Activated naive CD8-positive, alpha-beta T cell treated with anti-CD3 and anti-CD28 coated beads, Interleukin-2, amount 50 U/mL, for 24 hours (primary cell): ENCODE data around the gene TRIM17.

ENCODE experiments used
- ATAC-seq: fragments of 150-1000 bp; cut with Tn5 transposase; one replicate; pipeline ENCODE4 v1.10.0; 2021
- DNase-seq: peaks from one replicate; pipeline ENCODE4 v3.0.0; 2021
- H3K27ac Mint-ChIP-seq: one replicate; pipeline ENCODE4 v1.8.0; 2021; ENCODE audit warnings: mild to moderate bottlenecking, mixed read lengths
- H3K27me3 Mint-ChIP-seq: one replicate; pipeline ENCODE4 v1.8.0; 2021; ENCODE audit warnings: mixed read lengths
- H3K36me3 Mint-ChIP-seq: one replicate; pipeline ENCODE4 v1.8.0; 2021; ENCODE audit warnings: low read depth, mixed read lengths
- H3K4me1 Mint-ChIP-seq: one replicate; pipeline ENCODE4 v1.8.0; 2021; ENCODE audit warnings: mixed read lengths
- H3K4me3 Mint-ChIP-seq: one replicate; pipeline ENCODE4 v1.8.0; 2021; ENCODE audit warnings: mild to moderate bottlenecking, moderate library complexity, mixed read lengths
- H3K9me3 Mint-ChIP-seq: one replicate; pipeline ENCODE4 v1.8.0; 2021; ENCODE audit warnings: mixed read lengths

The TRIM17 gene

GRCh38 chr1:228416217-228416933, at the start of gene TRIM17:
TRIM17 (minus strand) TSS chr1:228416861; CDS start chr1:228415072, 1,789 bp downstream.
- peak; percentile 48 for DNase-seq
- Mint-ChIP-seq H3K9me3 (no peaks in the 10 kb centered on the region), H3K27me3 (peaks cover 25% of the 10 kb centered on the region), H3K36me3 (no peaks in the 10 kb centered on the region), H3K4me3 (peak within 1 kb of the TSS; percentile 68), H3K27ac (no peak within 1 kb of the TSS), H3K4me1 (peaks cover 9% of the 10 kb centered on the region)
- ATAC-seq = peak; percentile 73

- no peak overlapping the region for H3K27ac Mint-ChIP-seq
- peaks cover 1% of the 10 kb centered on the region for H3K36me3 Mint-ChIP-seq
- H3K9me3 Mint-ChIP-seq = no peaks in the 10 kb centered on the region
- no peak for DNase-seq
- ATAC-seq = peak; percentile 40
- H3K4me1 Mint-ChIP-seq = peaks cover 44% of the 10 kb centered on the region
- peaks cover 60% of the 10 kb centered on the region for H3K27me3 Mint-ChIP-seq
- peak overlapping the region; percentile 87 for H3K4me3 Mint-ChIP-seq
Measured at GRCh38 chr1:228465571-228466146, 49.0 kb upstream of the TRIM17 start.

GRCh38 chr1:228465141-228465540, 48.5 kb upstream of the TRIM17 start:
- peaks cover 46% of the 10 kb centered on the region for H3K4me1 Mint-ChIP-seq
- H3K4me3 Mint-ChIP-seq = peak overlapping the region; percentile 87

GRCh38 chr1:228464487-228464983, 47.9 kb upstream of the TRIM17 start:
- Mint-ChIP-seq H3K36me3 (peaks cover 1% of the 10 kb centered on the region), H3K27ac (peak overlapping the region; percentile 86), H3K9me3 (no peaks in the 10 kb centered on the region), H3K4me3 (peak overlapping the region; percentile 87), H3K4me1 (peaks cover 46% of the 10 kb centered on the region), H3K27me3 (peaks cover 55% of the 10 kb centered on the region)
- DNase-seq (peak; percentile 82), ATAC-seq (peak; percentile 79)

More at GRCh38 chr1:228465141-228465540, 48.5 kb upstream of the TRIM17 start:
- Mint-ChIP-seq H3K27ac (peak overlapping the region; percentile 86), H3K36me3 (peaks cover 1% of the 10 kb centered on the region), H3K27me3 (peaks cover 60% of the 10 kb centered on the region), H3K9me3 (no peaks in the 10 kb centered on the region)
- ATAC-seq (no peak), DNase-seq (no peak)

GRCh38 chr1:228463559-228464455, 47.1 kb upstream of the TRIM17 start:
- H3K36me3 Mint-ChIP-seq = peaks cover 1% of the 10 kb centered on the region

GRCh38 chr1:228463009-228463558, 46.4 kb upstream of the TRIM17 start:
- Mint-ChIP-seq H3K4me3 (peak overlapping the region; percentile 87), H3K4me1 (peaks cover 55% of the 10 kb centered on the region), H3K9me3 (no peaks in the 10 kb centered on the region), H3K27me3 (peaks cover 48% of the 10 kb centered on the region), H3K36me3 (peaks cover 1% of the 10 kb centered on the region), H3K27ac (peak overlapping the region; percentile 77)
- DNase-seq (no peak), ATAC-seq (no peak)

More at GRCh38 chr1:228463559-228464455, 47.1 kb upstream of the TRIM17 start:
- peak overlapping the region; percentile 77 for H3K27ac Mint-ChIP-seq
- DNase-seq = peak; percentile 73
- peak; percentile 78 for ATAC-seq
- H3K9me3 Mint-ChIP-seq = no peaks in the 10 kb centered on the region
- H3K4me3 Mint-ChIP-seq = peak overlapping the region; percentile 87
- peaks cover 50% of the 10 kb centered on the region for H3K4me1 Mint-ChIP-seq
- peaks cover 48% of the 10 kb centered on the region for H3K27me3 Mint-ChIP-seq

- no peaks in the 10 kb centered on the region for H3K9me3 Mint-ChIP-seq
- peaks cover 46% of the 10 kb centered on the region for H3K27me3 Mint-ChIP-seq
- ATAC-seq = no peak
- peak overlapping the region; percentile 87 for H3K4me3 Mint-ChIP-seq
- H3K4me1 Mint-ChIP-seq = peaks cover 61% of the 10 kb centered on the region
- no peak for DNase-seq
- peaks cover 6% of the 10 kb centered on the region for H3K36me3 Mint-ChIP-seq
- H3K27ac Mint-ChIP-seq = no peak overlapping the region
Measured at GRCh38 chr1:228462560-228462959, 45.9 kb upstream of the TRIM17 start.

GRCh38 chr1:228460821-228461220, 44.2 kb upstream of the TRIM17 start:
- H3K27ac Mint-ChIP-seq = no peak overlapping the region
- ATAC-seq = no peak

GRCh38 chr1:228459091-228459993, 42.7 kb upstream of the TRIM17 start:
- peaks cover 53% of the 10 kb centered on the region for H3K4me1 Mint-ChIP-seq
- peaks cover 4% of the 10 kb centered on the region for H3K36me3 Mint-ChIP-seq
- peak overlapping the region; percentile 89 for H3K27ac Mint-ChIP-seq
- peak; percentile 72 for DNase-seq
- H3K27me3 Mint-ChIP-seq = peaks cover 25% of the 10 kb centered on the region
- ATAC-seq = peak; percentile 16
- no peaks in the 10 kb centered on the region for H3K9me3 Mint-ChIP-seq
- H3K4me3 Mint-ChIP-seq = peak overlapping the region; percentile 88

More at GRCh38 chr1:228460821-228461220, 44.2 kb upstream of the TRIM17 start:
- Mint-ChIP-seq H3K4me1 (peaks cover 62% of the 10 kb centered on the region), H3K27me3 (peaks cover 32% of the 10 kb centered on the region), H3K36me3 (peaks cover 6% of the 10 kb centered on the region), H3K9me3 (no peaks in the 10 kb centered on the region), H3K4me3 (peak overlapping the region; percentile 6)
- DNase-seq = no peak

GRCh38 chr1:228457396-228458176, 40.9 kb upstream of the TRIM17 start:
- H3K27me3 Mint-ChIP-seq = peaks cover 19% of the 10 kb centered on the region

GRCh38 chr1:228457017-228457395, 40.3 kb upstream of the TRIM17 start:
- Mint-ChIP-seq H3K27me3 (peaks cover 15% of the 10 kb centered on the region), H3K9me3 (no peaks in the 10 kb centered on the region), H3K4me1 (peaks cover 38% of the 10 kb centered on the region), H3K27ac (peak overlapping the region; percentile 89), H3K36me3 (peaks cover 4% of the 10 kb centered on the region), H3K4me3 (peak overlapping the region; percentile 88)
- DNase-seq = no peak
- ATAC-seq = no peak

More at GRCh38 chr1:228457396-228458176, 40.9 kb upstream of the TRIM17 start:
- Mint-ChIP-seq H3K4me1 (peaks cover 41% of the 10 kb centered on the region), H3K27ac (peak overlapping the region; percentile 89), H3K4me3 (peak overlapping the region; percentile 88), H3K9me3 (no peaks in the 10 kb centered on the region), H3K36me3 (peaks cover 4% of the 10 kb centered on the region)
- peak; percentile 93 for ATAC-seq
- DNase-seq = peak; percentile 78

- Mint-ChIP-seq H3K9me3 (no peaks in the 10 kb centered on the region), H3K4me1 (peaks cover 38% of the 10 kb centered on the region), H3K27ac (peak overlapping the region; percentile 89), H3K4me3 (peak overlapping the region; percentile 88), H3K27me3 (peaks cover 13% of the 10 kb centered on the region), H3K36me3 (peaks cover 4% of the 10 kb centered on the region)
- no peak for ATAC-seq
- DNase-seq = no peak
Measured at GRCh38 chr1:228456252-228457016, 39.8 kb upstream of the TRIM17 start.
